Dendritic cell treated with granulocyte-macrophage colony-stimulating factor and Interleukin-4, amounts not matched to agents 40 ng/mL and 50 ng/mL, for 4 days (primary cell): ENCODE results near the gene EXOC4.
"Not testable (repeated sequence)": the region's sequence is repeated elsewhere in the genome, so short reads cannot be mapped to it uniquely, and the experiment has no call there.

Experiments used
- H3K27ac Mint-ChIP-seq: one replicate; pipeline ENCODE4 v1.8.0; 2022; ENCODE audit warnings: mild to moderate bottlenecking, mixed read lengths
- H3K27me3 Mint-ChIP-seq: one replicate; pipeline ENCODE4 v1.8.0; 2022; ENCODE audit warnings: mild to moderate bottlenecking, mixed read lengths
- H3K36me3 Mint-ChIP-seq: one replicate; pipeline ENCODE4 v1.8.0; 2022; ENCODE audit warnings: low read depth, mixed read lengths
- H3K4me1 Mint-ChIP-seq: one replicate; pipeline ENCODE4 v1.8.0; 2022; ENCODE audit warnings: low read depth, mixed read lengths
- H3K4me3 Mint-ChIP-seq: one replicate; pipeline ENCODE4 v1.8.0; 2022; ENCODE audit warnings: mild to moderate bottlenecking, moderate library complexity, mixed read lengths
- H3K9me3 Mint-ChIP-seq: one replicate; pipeline ENCODE4 v1.8.0; 2022; ENCODE audit warnings: mixed read lengths
- intact Hi-C: fragments of 100-400 bp; cut with micrococcal nuclease; formaldehyde crosslinking; loops from one replicate; pipeline ENCODE4 v1.15.0; 2022

EXOC4 gene

DNA sequence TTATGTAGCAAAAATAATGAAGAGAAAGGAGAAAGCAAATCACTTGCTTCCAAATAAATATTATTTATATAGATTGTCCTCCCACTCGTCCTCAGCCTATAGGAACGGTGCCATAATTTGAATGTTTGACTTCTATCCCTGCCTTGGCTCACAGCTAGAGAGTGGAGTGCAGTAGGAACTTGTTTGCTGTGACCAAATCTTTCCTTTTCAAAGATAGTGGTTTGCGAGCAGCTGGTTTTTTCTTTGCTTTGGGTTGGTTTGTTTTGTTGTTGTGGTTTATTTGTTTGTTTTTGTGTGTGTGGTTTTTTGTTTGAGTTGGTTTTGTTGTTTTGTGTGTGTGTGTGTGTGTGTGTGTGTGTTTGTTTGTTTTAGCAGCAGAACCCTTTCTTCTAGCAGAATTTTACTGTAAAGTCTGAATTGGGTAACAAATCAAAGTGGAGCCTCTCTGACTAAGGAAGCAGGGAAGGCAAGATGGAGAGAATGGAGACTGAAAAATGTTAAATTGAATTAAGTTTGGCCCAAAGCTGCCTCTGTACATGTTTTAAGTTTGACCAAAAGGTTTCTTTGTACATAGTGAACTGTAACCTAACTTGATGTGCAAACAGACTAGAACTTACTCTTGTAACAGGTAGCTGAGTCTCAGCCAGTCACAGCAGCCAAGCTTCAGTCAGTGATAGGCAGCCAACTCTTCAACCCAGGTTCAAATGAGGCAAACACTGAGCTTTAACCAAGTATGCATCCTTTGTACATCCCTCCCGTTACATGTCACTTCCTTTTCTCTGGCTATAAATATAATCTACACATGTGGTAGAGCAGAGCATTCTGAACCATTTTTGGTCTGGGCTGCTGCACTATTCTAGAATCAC, 724.8 kb downstream of the EXOC4 start:
- H3K27me3 Mint-ChIP-seq, result no peaks in the 10 kb centered on the region
- H3K9me3 Mint-ChIP-seq, result peaks cover 8% of the 10 kb centered on the region
- peaks cover 6% of the 10 kb centered on the region for H3K36me3 Mint-ChIP-seq
- no peak overlapping the region for H3K27ac Mint-ChIP-seq
- no peak overlapping the region for H3K4me3 Mint-ChIP-seq
- intact Hi-C loops, result no loop called here
- H3K4me1 Mint-ChIP-seq, result no peaks in the 10 kb centered on the region

- intact Hi-C loops, result no loop called here
- Mint-ChIP-seq H3K27ac (no peak overlapping the region), H3K4me3 (no peak overlapping the region), H3K36me3 (peaks cover 6% of the 10 kb centered on the region), H3K27me3 (no peaks in the 10 kb centered on the region), H3K4me1 (no peaks in the 10 kb centered on the region), H3K9me3 (peaks cover 8% of the 10 kb centered on the region)
These were observed 725.8 kb downstream of the EXOC4 start for GRCh38 chr7:133978502-133979295.

DNA sequence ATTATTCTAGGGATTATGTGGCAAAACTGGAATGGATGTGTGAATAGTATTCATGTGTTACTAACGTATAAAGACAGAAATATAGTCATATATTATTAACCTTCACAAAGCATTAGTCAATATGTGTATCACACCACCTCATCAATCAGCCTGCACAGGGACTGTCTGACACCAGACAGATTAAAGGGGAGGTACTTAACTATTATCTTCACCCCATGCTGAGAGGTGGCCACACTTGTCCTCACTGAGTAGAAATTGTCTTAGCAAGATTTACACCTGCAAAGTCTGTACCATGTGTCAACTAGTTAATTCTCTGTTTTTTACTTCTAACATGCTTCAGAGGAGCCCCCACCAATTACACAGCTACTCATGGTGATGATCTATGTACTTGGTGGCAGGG, 727.9 kb downstream of the EXOC4 start:
- H3K4me1 Mint-ChIP-seq, result no peaks in the 10 kb centered on the region
- peaks cover 6% of the 10 kb centered on the region for H3K36me3 Mint-ChIP-seq
- H3K4me3 Mint-ChIP-seq, result no peak overlapping the region
- H3K27me3 Mint-ChIP-seq, result no peaks in the 10 kb centered on the region
- peaks cover 8% of the 10 kb centered on the region for H3K9me3 Mint-ChIP-seq
- H3K27ac Mint-ChIP-seq, result no peak overlapping the region
- intact Hi-C loops, result no loop called here

GRCh38 chr7:133983685-133984419, 731.0 kb downstream of the EXOC4 start:
- Mint-ChIP-seq H3K27me3 (no peaks in the 10 kb centered on the region), H3K9me3 (peaks cover 8% of the 10 kb centered on the region), H3K4me3 (no peak overlapping the region), H3K4me1 (no peaks in the 10 kb centered on the region), H3K36me3 (peaks cover 6% of the 10 kb centered on the region), H3K27ac (no peak overlapping the region)
- intact Hi-C loops, result no loop called here

DNA sequence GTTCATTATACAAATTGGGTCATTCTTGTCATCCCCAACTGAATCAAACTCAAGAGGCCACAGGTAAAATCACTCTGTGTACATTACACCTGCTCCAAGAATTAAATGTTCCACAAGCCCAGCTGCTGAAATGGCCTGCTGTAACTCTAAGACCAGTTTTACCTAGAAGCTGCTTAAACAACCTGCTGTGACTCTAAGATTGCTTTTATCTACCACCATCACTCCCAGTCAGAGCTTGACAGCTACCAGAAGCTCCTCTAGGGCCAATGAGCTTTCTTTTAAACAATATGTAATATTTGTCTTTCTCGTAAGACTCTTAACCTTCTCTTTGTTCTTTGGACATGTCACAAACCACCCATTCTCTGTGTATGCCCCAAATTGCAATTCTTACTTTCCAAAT, 732.4 kb downstream of the EXOC4 start:
- H3K27ac Mint-ChIP-seq, result no peak overlapping the region
- peaks cover 8% of the 10 kb centered on the region for H3K9me3 Mint-ChIP-seq
- no peak overlapping the region for H3K4me3 Mint-ChIP-seq
- intact Hi-C loops, result no loop called here
- no peaks in the 10 kb centered on the region for H3K27me3 Mint-ChIP-seq
- no peaks in the 10 kb centered on the region for H3K36me3 Mint-ChIP-seq
- H3K4me1 Mint-ChIP-seq, result no peaks in the 10 kb centered on the region

GRCh38 chr7:133987582-133987981, 734.7 kb downstream of the EXOC4 start:
- H3K9me3 Mint-ChIP-seq, result no peaks in the 10 kb centered on the region
- H3K27me3 Mint-ChIP-seq, result no peaks in the 10 kb centered on the region
- H3K27ac Mint-ChIP-seq, result no peak overlapping the region
- H3K4me1 Mint-ChIP-seq, result no peaks in the 10 kb centered on the region
- intact Hi-C loops, result no loop called here
- no peak overlapping the region for H3K4me3 Mint-ChIP-seq
- H3K36me3 Mint-ChIP-seq, result no peaks in the 10 kb centered on the region

- peaks cover 11% of the 10 kb centered on the region for H3K36me3 Mint-ChIP-seq
- no peak overlapping the region for H3K4me3 Mint-ChIP-seq
- no peaks in the 10 kb centered on the region for H3K27me3 Mint-ChIP-seq
- no peak overlapping the region for H3K27ac Mint-ChIP-seq
- H3K9me3 Mint-ChIP-seq, result no peaks in the 10 kb centered on the region
- no peaks in the 10 kb centered on the region for H3K4me1 Mint-ChIP-seq
- intact Hi-C loops, result no loop called here
These were observed 740.7 kb downstream of the EXOC4 start for GRCh38 chr7:133993547-133993946.

DNA sequence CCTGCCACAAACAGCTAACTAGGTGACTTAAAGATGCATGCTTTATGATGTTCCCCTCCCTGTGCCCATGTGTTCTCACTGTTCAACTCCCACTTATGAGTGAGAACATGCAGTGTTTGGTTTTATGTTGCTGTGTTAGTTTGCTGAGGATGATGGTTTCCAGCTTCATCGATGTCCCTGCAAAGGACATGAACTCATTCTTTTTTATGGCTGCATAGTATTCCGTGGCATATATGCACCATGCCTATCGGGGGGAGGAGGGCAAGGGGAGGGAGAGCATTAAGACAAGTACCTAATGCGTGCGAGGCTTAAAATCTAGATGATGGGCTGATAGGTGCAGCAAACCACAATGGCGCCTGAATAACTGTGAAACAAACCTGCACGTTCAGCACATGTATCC, 741.2 kb downstream of the EXOC4 start:
- H3K27ac Mint-ChIP-seq, H3K4me1 Mint-ChIP-seq, H3K27me3 Mint-ChIP-seq, H3K4me3 Mint-ChIP-seq, intact Hi-C loops, H3K9me3 Mint-ChIP-seq: not testable (repeated sequence)
- H3K36me3 Mint-ChIP-seq, result peaks cover 15% of the 10 kb centered on the region

DNA sequence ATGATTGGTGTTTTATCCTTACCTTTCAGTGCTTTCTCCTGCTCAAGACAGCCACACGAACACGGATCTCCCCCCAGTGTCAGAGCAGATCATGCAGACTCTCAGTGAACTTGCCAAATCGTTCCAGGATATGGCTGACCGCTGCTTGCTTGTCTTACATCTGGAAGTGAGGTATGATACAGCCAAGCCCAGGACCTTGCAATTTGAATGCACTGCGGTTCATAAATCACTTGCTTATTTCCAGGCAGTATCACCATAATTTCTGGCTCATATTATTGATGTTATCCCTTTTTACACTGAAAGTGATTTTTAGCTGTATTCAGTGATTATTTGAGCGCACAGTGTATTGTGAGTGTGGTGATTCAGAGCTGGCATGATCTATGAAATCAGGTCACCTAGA, 744.6 kb downstream of the EXOC4 start:
- no peak overlapping the region for H3K4me3 Mint-ChIP-seq
- H3K27ac Mint-ChIP-seq, result no peak overlapping the region
- no peaks in the 10 kb centered on the region for H3K9me3 Mint-ChIP-seq
- peaks cover 15% of the 10 kb centered on the region for H3K36me3 Mint-ChIP-seq
- intact Hi-C loops, result no loop called here
- H3K27me3 Mint-ChIP-seq, result no peaks in the 10 kb centered on the region
- no peaks in the 10 kb centered on the region for H3K4me1 Mint-ChIP-seq

- no peaks in the 10 kb centered on the region for H3K9me3 Mint-ChIP-seq
- peaks cover 15% of the 10 kb centered on the region for H3K36me3 Mint-ChIP-seq
- no peak overlapping the region for H3K27ac Mint-ChIP-seq
- no peak overlapping the region for H3K4me3 Mint-ChIP-seq
- H3K4me1 Mint-ChIP-seq, result no peaks in the 10 kb centered on the region
- intact Hi-C loops, result no loop called here
- no peaks in the 10 kb centered on the region for H3K27me3 Mint-ChIP-seq
These were observed 746.3 kb downstream of the EXOC4 start for GRCh38 chr7:133999178-133999577.

- H3K27ac Mint-ChIP-seq, result no peak overlapping the region
- no peaks in the 10 kb centered on the region for H3K4me1 Mint-ChIP-seq
- H3K9me3 Mint-ChIP-seq, result no peaks in the 10 kb centered on the region
- H3K36me3 Mint-ChIP-seq, result peaks cover 17% of the 10 kb centered on the region
- intact Hi-C loops, result no loop called here
- H3K4me3 Mint-ChIP-seq, result no peak overlapping the region
- H3K27me3 Mint-ChIP-seq, result no peaks in the 10 kb centered on the region
These were observed 752.1 kb downstream of the EXOC4 start for GRCh38 chr7:134004829-134005505.

DNA sequence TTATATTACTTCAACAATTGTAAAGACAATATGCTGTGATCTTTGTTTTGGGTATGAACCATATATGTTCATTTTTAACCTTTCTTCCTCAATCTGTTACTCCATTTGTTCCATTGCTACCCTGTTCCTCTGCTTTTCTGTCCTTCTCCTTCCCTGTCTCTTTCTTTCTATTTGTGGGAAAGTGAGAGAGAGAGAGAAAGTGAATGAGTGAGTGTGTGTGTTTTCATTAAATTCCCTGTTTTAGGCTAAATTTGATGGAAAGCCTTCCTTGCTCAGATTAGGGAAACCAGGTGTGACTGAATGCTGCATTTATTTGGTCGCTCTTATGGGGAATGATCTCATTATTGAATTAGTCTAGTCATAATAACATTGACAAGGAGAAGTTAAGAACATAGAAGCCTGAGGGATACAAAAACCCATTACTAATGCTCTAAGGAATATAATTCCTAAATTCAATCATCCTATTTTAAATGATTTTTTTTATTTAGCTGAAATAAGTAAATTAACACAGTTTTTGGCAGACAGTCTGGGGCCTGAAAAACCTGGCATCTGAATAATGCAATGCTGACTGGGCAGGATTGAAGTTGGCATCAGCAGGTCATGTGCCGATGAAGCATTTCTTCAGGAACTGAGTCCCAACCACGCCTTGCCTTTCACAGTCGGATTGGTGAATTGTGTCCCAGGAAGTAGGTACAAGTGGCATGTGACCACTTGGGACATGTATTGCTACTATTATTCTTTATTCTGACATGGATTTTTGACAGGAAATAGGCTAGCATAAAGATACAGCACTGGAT, 756.6 kb downstream of the EXOC4 start:
- no peak overlapping the region for H3K27ac Mint-ChIP-seq
- H3K4me3 Mint-ChIP-seq, result no peak overlapping the region
- no peaks in the 10 kb centered on the region for H3K9me3 Mint-ChIP-seq
- H3K27me3 Mint-ChIP-seq, result no peaks in the 10 kb centered on the region
- H3K4me1 Mint-ChIP-seq, result no peaks in the 10 kb centered on the region
- intact Hi-C loops, result no loop called here
- peaks cover 30% of the 10 kb centered on the region for H3K36me3 Mint-ChIP-seq

- H3K27me3 Mint-ChIP-seq, result no peaks in the 10 kb centered on the region
- no peaks in the 10 kb centered on the region for H3K9me3 Mint-ChIP-seq
- intact Hi-C loops, result no loop called here
- H3K36me3 Mint-ChIP-seq, result peaks cover 18% of the 10 kb centered on the region
- no peak overlapping the region for H3K27ac Mint-ChIP-seq
- H3K4me1 Mint-ChIP-seq, result no peaks in the 10 kb centered on the region
- H3K4me3 Mint-ChIP-seq, result no peak overlapping the region
These were observed 760.4 kb downstream of the EXOC4 start for GRCh38 chr7:134013249-134013648.
